Measurements from ENCODE around the gene ZNHIT6.

DNA sequence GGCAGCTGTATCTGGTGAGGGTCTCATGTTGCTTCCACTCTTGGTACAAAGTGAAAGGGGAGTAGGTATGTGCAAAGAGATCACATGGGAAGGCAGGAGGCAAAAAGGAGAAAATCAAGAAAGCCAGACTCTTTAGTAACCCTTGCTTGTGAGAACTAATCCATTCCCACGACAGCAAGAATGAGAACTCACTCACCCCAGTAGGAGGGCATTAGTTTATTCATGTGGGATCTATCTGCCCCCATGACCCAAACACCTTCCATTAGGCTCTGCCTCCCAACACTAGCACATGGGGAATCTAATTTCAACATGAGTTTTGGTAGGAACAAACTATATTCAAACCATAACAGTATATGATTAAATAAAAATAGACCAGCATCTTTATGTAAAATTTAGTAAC lies 57.6 kb downstream of the ZNHIT6 start:
- TF ChIP-seq EZH2 (IDR thresholded peaks at IDR 0.05; ENCODE audit: borderline replicate concordance, low read length), result no peak
- TF ChIP-seq, protein P1, sequence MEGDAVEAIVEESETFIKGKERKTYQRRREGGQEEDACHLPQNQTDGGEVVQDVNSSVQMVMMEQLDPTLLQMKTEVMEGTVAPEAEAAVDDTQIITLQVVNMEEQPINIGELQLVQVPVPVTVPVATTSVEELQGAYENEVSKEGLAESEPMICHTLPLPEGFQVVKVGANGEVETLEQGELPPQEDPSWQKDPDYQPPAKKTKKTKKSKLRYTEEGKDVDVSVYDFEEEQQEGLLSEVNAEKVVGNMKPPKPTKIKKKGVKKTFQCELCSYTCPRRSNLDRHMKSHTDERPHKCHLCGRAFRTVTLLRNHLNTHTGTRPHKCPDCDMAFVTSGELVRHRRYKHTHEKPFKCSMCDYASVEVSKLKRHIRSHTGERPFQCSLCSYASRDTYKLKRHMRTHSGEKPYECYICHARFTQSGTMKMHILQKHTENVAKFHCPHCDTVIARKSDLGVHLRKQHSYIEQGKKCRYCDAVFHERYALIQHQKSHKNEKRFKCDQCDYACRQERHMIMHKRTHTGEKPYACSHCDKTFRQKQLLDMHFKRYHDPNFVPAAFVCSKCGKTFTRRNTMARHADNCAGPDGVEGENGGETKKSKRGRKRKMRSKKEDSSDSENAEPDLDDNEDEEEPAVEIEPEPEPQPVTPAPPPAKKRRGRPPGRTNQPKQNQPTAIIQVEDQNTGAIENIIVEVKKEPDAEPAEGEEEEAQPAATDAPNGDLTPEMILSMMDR (conservative IDR thresholded peaks at IDR 0.05 in 1 of 2, IDR thresholded peaks at IDR 0.05 in 1 of 2; ENCODE audit: extremely low read depth in 1 of 2, insufficient read depth in 1 of 2, low read depth in 1 of 2, low read length in 2 of 2), result no peak
